PC-3 (cell line): ENCODE results near the gene ATF6. TPM values are rescaled to one million over a fixed set of nuclear protein-coding genes. Genes with fewer than 3 reads are reported as not detected.

Experiments
- ATAC-seq: fragments of 200-7000 bp; cut with Tn5 transposase; 2 replicates; pipeline ENCODE4 v1.9.1; 2020; ENCODE audit warnings: mild to moderate bottlenecking, moderate library complexity
- BruUV-seq: library from RNA; stranded (reverse); fragments of 400-500 nt; replicated peaks from 2 replicates; lab custom pipeline; 2021; lab: Mats Ljungman, UMichigan
- CTCF ChIA-PET: fragments of 300-600 bp; sonication (Branson Sonifier 250); formaldehyde crosslinking; loops from one replicate; lab custom pipeline; 2022; ENCODE audit warnings: antibody characterized with exemption; lab: Charles Lee
- POLR2A ChIA-PET: fragments of 300-600 bp; sonication (Branson Sonifier 250); formaldehyde crosslinking; loops from one replicate; lab custom pipeline; 2022; ENCODE audit warnings: antibody characterized with exemption; ENCODE audit not compliant: unreplicated experiment; lab: Charles Lee
- DNase-seq: peaks from one replicate; pipeline ENCODE4 v3.0.0-alpha.2; 2015
- H2AFZ ChIP-seq: fragments of 300-600 bp; sonication (generic); 2 replicates; pipeline ENCODE4 v1.6.0; 2016; ENCODE audit warnings: antibody characterized with exemption, low read length
- H3F3A ChIP-seq: fragments of 300-600 bp; sonication (generic); one replicate; pipeline ENCODE4 v1.6.0; 2017; ENCODE audit warnings: antibody characterized with exemption, low read length, control low read depth, mild to moderate bottlenecking; ENCODE audit not compliant: unreplicated experiment
- H3K27ac ChIP-seq: fragments of 300-600 bp; sonication (generic); 2 replicates; pipeline ENCODE4 v1.5.1; 2016; ENCODE audit warnings: mild to moderate bottlenecking, low read length
- H3K27me3 ChIP-seq: fragments of 300-600 bp; sonication (generic); 2 replicates; pipeline ENCODE4 v1.6.1; 2016; ENCODE audit warnings: low read length, mixed read lengths
- H3K36me3 ChIP-seq: fragments of 300-600 bp; sonication (generic); 2 replicates; pipeline ENCODE4 v1.6.1; 2016; ENCODE audit warnings: low read depth, mixed run types, low read length, mixed read lengths
- H3K4me1 ChIP-seq: fragments of 300-600 bp; sonication (generic); 2 replicates; pipeline ENCODE4 v1.5.1; 2016; ENCODE audit warnings: low read length; ENCODE audit not compliant: insufficient read depth
- H3K4me2 ChIP-seq: fragments of 300-600 bp; sonication (generic); 2 replicates; pipeline ENCODE4 v1.6.0; 2016; ENCODE audit warnings: low read length
- H3K4me3 ChIP-seq: fragments of 300-600 bp; sonication (generic); 2 replicates; pipeline ENCODE4 v1.5.1; 2016; ENCODE audit warnings: mild to moderate bottlenecking, low read length, mixed read lengths
- H3K79me2 ChIP-seq: fragments of 300-600 bp; sonication (generic); 2 replicates; pipeline ENCODE4 v1.6.1; 2017; ENCODE audit warnings: low read length, mixed read lengths
- H3K9ac ChIP-seq: fragments of 300-600 bp; sonication (generic); 2 replicates; pipeline ENCODE4 v1.6.0; 2016; ENCODE audit warnings: mild to moderate bottlenecking, low read length
- H3K9me2 ChIP-seq: fragments of 300-600 bp; sonication (generic); replicated peaks from 2 replicates; pipeline ENCODE4 v1.6.1; 2016; ENCODE audit warnings: mixed run types, low read length, mixed read lengths
- H3K9me3 ChIP-seq: fragments of 300-600 bp; sonication (generic); 2 replicates; pipeline ENCODE4 v1.6.1; 2016; ENCODE audit warnings: low read length, mixed read lengths
- H4K20me1 ChIP-seq: fragments of 300-600 bp; sonication (generic); 2 replicates; pipeline ENCODE4 v1.6.1; 2016; ENCODE audit warnings: low read length, mixed read lengths
- EZH2 ChIP-seq: fragments of 300-600 bp; sonication (generic); IDR thresholded peaks from one replicate; pipeline ENCODE4 v1.6.1; 2017; ENCODE audit warnings: antibody characterized with exemption, mild to moderate bottlenecking, low read length; ENCODE audit not compliant: unreplicated experiment
- EZH2phosphoT487 ChIP-seq: fragments of 300-600 bp; sonication (generic); IDR thresholded peaks from 2 replicates; pipeline ENCODE4 v1.6.1; 2018; ENCODE audit warnings: mild to moderate bottlenecking, antibody characterized with exemption, low read length, borderline replicate concordance
- intact Hi-C: fragments of 100-400 bp; cut with micrococcal nuclease; formaldehyde crosslinking; loops from 2 replicates; pipeline ENCODE4 v1.9.0; 2023
- total RNA-seq: library from RNA; depleted of rRNA; stranded (reverse); fragments of >200 nt; gene quantifications from 2 replicates; pipeline ENCODE4 v1.2.3, GENCODE V29; 2014
- TF ChIP-seq, protein P1 (sequence below): fragments of 300-600 bp; sonication (generic); conservative IDR thresholded peaks from 2 replicates; pipeline ENCODE4 v1.5.1; 2017; ENCODE audit warnings: antibody characterized with exemption, low read depth, mild to moderate bottlenecking, low read length

Gene ATF6
- total RNA-seq, 1 experiment from 2014 or later, result 19.7 TPM

DNA sequence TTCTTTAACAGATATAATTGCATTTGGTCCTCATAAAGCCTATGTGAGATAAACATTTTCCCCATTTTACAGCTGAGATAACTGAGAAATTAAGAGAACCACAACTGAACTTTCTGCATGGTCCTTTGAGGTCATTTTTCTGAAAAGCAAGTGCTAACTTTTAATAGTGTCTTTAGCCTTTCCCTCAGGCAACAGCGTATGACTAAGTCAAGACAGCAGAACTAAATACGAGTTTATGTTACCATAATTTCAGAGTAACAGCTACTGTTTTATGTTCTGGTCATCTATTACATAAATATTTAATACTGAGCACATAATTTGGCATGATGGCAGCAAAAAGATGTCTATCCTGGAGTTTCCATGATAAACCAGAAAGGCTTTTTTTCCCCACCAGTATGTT lies 161.9 kb downstream of the ATF6 start:
- Histone ChIP-seq H3K9me2 (no peaks in the 10 kb centered on the region), H3K36me3 (no peaks in the 10 kb centered on the region), H2AFZ (no peak overlapping the region), H4K20me1 (no peaks in the 10 kb centered on the region), H3K27me3 (no peaks in the 10 kb centered on the region), H3K79me2 (no peaks in the 10 kb centered on the region), H3K9me3 (no peaks in the 10 kb centered on the region), H3F3A (no peaks in the 10 kb centered on the region), H3K4me2 (no peak overlapping the region), H3K4me3 (no peak overlapping the region), H3K4me1 (peaks cover 5% of the 10 kb centered on the region; the same call in 1 of the 2 replicates), H3K27ac (no peak overlapping the region), H3K9ac (no peak overlapping the region)
- TF ChIP-seq, protein P1, sequence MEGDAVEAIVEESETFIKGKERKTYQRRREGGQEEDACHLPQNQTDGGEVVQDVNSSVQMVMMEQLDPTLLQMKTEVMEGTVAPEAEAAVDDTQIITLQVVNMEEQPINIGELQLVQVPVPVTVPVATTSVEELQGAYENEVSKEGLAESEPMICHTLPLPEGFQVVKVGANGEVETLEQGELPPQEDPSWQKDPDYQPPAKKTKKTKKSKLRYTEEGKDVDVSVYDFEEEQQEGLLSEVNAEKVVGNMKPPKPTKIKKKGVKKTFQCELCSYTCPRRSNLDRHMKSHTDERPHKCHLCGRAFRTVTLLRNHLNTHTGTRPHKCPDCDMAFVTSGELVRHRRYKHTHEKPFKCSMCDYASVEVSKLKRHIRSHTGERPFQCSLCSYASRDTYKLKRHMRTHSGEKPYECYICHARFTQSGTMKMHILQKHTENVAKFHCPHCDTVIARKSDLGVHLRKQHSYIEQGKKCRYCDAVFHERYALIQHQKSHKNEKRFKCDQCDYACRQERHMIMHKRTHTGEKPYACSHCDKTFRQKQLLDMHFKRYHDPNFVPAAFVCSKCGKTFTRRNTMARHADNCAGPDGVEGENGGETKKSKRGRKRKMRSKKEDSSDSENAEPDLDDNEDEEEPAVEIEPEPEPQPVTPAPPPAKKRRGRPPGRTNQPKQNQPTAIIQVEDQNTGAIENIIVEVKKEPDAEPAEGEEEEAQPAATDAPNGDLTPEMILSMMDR, result no peak
- no peak for TF ChIP-seq EZH2phosphoT487
- no peak for TF ChIP-seq EZH2
- CTCF ChIA-PET, result no interaction called here
- ATAC-seq (no peak), DNase-seq (peak; percentile 15)
- POLR2A ChIA-PET, result no interaction called here
- intact Hi-C loops, result no loop called here
- BruUV-seq, result no TSS peak

DNA sequence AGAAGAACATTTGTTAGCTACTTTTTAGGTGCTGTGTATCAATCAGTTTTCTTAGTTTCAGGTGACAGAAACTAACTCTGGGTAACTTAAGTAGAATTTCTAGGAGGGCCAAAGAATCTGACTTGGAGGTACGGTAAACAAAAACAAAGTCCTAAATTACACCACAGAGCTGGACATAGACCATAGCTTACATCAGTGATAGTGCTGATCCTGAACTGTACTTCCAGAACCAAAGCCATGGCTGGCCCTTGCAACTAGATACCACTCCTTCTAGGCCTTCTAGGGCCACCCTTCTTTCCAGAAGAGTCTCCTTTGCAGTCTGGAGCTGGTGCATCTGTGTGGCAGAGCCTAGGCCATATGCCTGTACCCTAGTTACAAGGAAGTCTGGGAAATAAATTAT lies 163.0 kb downstream of the ATF6 start:
- Histone ChIP-seq H3K27me3 (no peaks in the 10 kb centered on the region), H3K27ac (no peak overlapping the region), H3K9ac (no peak overlapping the region), H3K36me3 (no peaks in the 10 kb centered on the region), H3K9me3 (no peaks in the 10 kb centered on the region), H2AFZ (no peak overlapping the region), H3K4me1 (peaks cover 13% of the 10 kb centered on the region; the same call in 1 of the 2 replicates), H3K4me3 (no peak overlapping the region), H3F3A (no peaks in the 10 kb centered on the region), H4K20me1 (no peaks in the 10 kb centered on the region), H3K4me2 (no peak overlapping the region), H3K79me2 (no peaks in the 10 kb centered on the region), H3K9me2 (no peaks in the 10 kb centered on the region)
- CTCF ChIA-PET, result no interaction called here
- no TSS peak for BruUV-seq
- no peak for ATAC-seq
- DNase-seq, result no peak
- intact Hi-C loops, result no loop called here
- POLR2A ChIA-PET, result no interaction called here
- no peak for TF ChIP-seq EZH2phosphoT487
- TF ChIP-seq, protein P1, result no peak
- no peak for TF ChIP-seq EZH2

DNA sequence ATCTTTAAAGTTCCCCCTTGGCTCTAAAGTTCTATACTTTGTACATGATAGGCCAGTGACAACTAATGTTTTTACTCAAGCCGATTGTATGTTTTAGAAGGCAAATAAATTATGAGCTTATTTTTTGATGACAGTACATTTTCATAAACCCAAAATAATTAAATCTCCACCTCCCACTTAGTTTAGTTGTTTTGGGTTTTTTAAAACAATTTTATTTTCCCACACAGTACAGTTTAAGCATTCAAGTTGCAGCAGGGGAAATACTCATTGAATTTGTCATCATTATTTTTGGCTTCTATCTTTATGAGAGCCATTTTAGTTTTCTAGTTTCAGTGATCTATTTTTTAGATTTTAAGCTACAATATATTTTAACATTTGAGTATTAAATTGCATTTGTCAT lies 163.9 kb downstream of the ATF6 start:
- Histone ChIP-seq H3K9me2 (no peaks in the 10 kb centered on the region), H3F3A (no peaks in the 10 kb centered on the region), H3K27me3 (no peaks in the 10 kb centered on the region), H4K20me1 (no peaks in the 10 kb centered on the region), H2AFZ (no peak overlapping the region), H3K9me3 (no peaks in the 10 kb centered on the region), H3K36me3 (no peaks in the 10 kb centered on the region), H3K4me3 (no peak overlapping the region), H3K79me2 (no peaks in the 10 kb centered on the region), H3K4me2 (no peak overlapping the region), H3K27ac (no peak overlapping the region), H3K4me1 (peaks cover 13% of the 10 kb centered on the region; the same call in 1 of the 2 replicates), H3K9ac (no peak overlapping the region)
- peak; percentile 43; the same call in 1 of the 2 replicates for ATAC-seq
- intact Hi-C loops, result no loop called here
- CTCF ChIA-PET, result no interaction called here
- POLR2A ChIA-PET, result no interaction called here
- TF ChIP-seq, protein P1, result no peak
- TF ChIP-seq EZH2phosphoT487 (no peak), EZH2 (no peak)
- DNase-seq, result no peak
- BruUV-seq, result no TSS peak
